Measurements from ENCODE around the gene GCSH. TPM values are rescaled to one million over a fixed set of nuclear protein-coding genes. Genes with fewer than 3 reads are reported as not detected.
A peak's percentile ranks its signal among the peaks of the same experiment; 100 is the strongest.

GCSH gene
- polyA plus RNA-seq, 1 of the 3 experiments (the other 2 are of a cell fraction) = 20.7 TPM

DNA sequence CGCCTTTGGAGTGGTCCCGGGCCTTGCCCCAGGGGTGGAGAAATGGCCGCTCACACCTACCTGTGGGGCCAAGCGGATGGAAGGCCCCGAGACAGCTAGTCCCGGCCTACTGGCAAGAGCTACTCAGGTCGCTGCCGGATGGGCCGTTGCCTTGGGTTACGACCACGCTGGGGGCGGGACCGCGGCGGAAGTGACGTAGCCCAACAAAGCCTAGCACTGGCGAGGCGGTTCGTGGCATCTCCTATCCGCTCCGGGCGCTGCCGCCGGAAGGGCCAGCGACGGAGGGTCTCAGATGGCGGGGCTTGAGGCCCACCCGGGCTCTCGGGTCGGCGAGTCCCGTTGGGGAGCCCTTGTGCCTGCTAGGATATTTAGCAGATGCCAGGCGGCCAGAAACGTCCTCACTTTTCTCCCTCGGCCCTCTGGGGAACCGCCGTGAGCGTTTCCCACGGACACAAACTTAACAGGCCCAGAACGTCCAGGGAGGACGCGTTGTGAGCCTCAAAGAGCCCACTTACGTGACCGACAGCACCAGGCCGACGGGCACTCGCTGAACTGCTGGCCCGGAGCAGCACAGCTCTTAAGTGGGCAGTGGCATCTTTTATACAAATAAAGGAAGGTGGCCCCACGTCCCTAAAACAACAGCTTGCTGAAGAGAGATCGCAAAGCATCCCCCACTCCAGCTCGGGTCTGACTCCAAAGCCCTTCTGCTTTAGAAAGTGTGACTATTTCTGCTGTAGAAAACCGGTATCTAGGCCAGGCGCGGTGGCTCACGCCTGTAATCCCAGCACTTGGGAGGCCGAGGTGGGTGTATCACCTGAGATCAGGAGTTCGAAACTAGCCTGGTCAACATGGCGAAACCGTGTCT is 18.9 kb downstream of the GCSH start, which contains the start of gene C16orf46 (continued):
- TF ChIP-seq TAF1 (IDR thresholded peaks at IDR 0.05; ENCODE audit: borderline replicate concordance, low read depth, low read length) = peak; percentile 47; the same call in 1 of the 2 replicates
- TF ChIP-seq PBX3 (IDR thresholded peaks at IDR 0.05) = no peak
- TF ChIP-seq, protein P1, sequence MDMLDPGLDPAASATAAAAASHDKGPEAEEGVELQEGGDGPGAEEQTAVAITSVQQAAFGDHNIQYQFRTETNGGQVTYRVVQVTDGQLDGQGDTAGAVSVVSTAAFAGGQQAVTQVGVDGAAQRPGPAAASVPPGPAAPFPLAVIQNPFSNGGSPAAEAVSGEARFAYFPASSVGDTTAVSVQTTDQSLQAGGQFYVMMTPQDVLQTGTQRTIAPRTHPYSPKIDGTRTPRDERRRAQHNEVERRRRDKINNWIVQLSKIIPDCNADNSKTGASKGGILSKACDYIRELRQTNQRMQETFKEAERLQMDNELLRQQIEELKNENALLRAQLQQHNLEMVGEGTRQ (IDR thresholded peaks at IDR 0.05; ENCODE audit: borderline replicate concordance, low read depth, low read length) = no peak
- TF ChIP-seq GABPA (IDR thresholded peaks at IDR 0.05; ENCODE audit: low read depth) = peak; percentile 86
- TF ChIP-seq RAD21 (IDR thresholded peaks at IDR 0.05; ENCODE audit: low read length) = no peak
- TF ChIP-seq FOSL2 (IDR thresholded peaks at IDR 0.05; ENCODE audit: borderline replicate concordance, low read depth) = 0 out of 2 replicates have a peak, but pooled peaks have one; percentile 2
- peak; percentile 82 for TF ChIP-seq MXI1 (IDR thresholded peaks at IDR 0.05; ENCODE audit: low read depth, low read length)
- peak; percentile 14; the same call in 1 of the 2 replicates for TF ChIP-seq FOXJ3 (CRISPR knock-in tag; IDR thresholded peaks at IDR 0.05)

DNA sequence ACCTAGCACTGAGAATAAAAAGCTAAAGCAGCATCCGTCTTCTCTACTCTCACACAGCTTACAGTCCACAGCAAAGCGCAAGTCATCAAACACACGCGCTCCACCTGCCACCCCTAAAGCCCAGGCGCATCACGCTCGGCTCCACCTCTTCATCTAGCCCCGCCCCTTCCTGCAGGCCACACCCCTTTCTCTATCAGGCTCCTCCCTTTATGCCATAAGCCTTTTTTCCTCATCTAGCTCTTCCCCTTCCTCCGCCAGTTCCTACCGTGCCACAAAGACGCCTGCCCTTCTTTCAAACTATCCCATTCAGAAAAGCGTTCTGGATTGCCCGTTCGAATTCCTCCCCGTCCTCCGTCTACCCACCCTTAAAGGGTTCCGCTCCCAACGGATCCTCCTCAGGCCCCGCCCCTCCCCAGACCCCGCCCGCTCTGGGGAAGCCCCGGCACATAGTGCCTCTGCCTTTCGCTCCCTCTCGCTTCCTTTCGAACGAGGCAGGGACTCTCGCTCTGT is 19.6 kb downstream of the GCSH start:
- Histone ChIP-seq H3F3A (replicated peaks; ENCODE audit: insufficient read depth) (peaks cover 8% of the 10 kb centered on the region), H2AFZ (ENCODE audit: low read depth) (peak overlapping the region; percentile 91), H3K4me1 (ENCODE audit: control insufficient read depth in 1 of 2, insufficient read depth in 2 of 2, low read depth in 1 of 2, low read length in 1 of 2) (peaks cover 0 to 8% of the 10 kb centered on the region in 2 experiments; a peak in 1 of 4 replicates), H3K9me3 (no peaks in the 10 kb centered on the region), H3K9ac (peak overlapping the region; percentile 92), H3K79me2 (ENCODE audit: insufficient read depth) (no peaks in the 10 kb centered on the region), H4K20me1 (ENCODE audit: insufficient read depth) (no peaks in the 10 kb centered on the region), H3K27ac (ENCODE audit: low read depth in 2 of 2, low read length in 1 of 2) (peak overlapping the region; percentile 91 to 93), H3K4me3 (ENCODE audit: low read depth in 2 of 2, low read length in 1 of 2) (peak overlapping the region; percentile 71 to 90), H3K36me3 (replicated peaks in 1 of 2; ENCODE audit: control insufficient read depth in 1 of 2, insufficient read depth in 2 of 2, low read length in 1 of 2) (peaks cover 0 to 2% of the 10 kb centered on the region in 2 experiments), H3K27me3 (ENCODE audit: insufficient read depth) (no peaks in the 10 kb centered on the region), H3K9me2 (no peaks in the 10 kb centered on the region), H3K4me2 (peak overlapping the region; percentile 87)
- peak; percentile 86 for DNase-seq
- TF ChIP-seq FOXJ3 (CRISPR knock-in tag; IDR thresholded peaks at IDR 0.05) (no peak), TAF1 (IDR thresholded peaks at IDR 0.05; ENCODE audit: borderline replicate concordance, low read depth, low read length) (peak; percentile 39; the same call in 1 of the 2 replicates), NRF1 (IDR thresholded peaks at IDR 0.05; ENCODE audit: low read depth, low read length) (peak; percentile 27; the same call in 1 of the 2 replicates), MXI1 (IDR thresholded peaks at IDR 0.05; ENCODE audit: low read depth, low read length) (peak; percentile 83), RAD21 (IDR thresholded peaks at IDR 0.05; ENCODE audit: low read length) (no peak)
- TF ChIP-seq, protein P2, sequence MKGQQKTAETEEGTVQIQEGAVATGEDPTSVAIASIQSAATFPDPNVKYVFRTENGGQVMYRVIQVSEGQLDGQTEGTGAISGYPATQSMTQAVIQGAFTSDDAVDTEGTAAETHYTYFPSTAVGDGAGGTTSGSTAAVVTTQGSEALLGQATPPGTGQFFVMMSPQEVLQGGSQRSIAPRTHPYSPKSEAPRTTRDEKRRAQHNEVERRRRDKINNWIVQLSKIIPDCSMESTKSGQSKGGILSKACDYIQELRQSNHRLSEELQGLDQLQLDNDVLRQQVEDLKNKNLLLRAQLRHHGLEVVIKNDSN (IDR thresholded peaks at IDR 0.05; ENCODE audit: borderline replicate concordance, low read depth) = no peak
- TF ChIP-seq, protein P3, sequence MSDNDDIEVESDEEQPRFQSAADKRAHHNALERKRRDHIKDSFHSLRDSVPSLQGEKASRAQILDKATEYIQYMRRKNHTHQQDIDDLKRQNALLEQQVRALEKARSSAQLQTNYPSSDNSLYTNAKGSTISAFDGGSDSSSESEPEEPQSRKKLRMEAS (IDR thresholded peaks at IDR 0.05; ENCODE audit: low read depth) = peak; percentile 86
- ChIA-PET CTCF (interaction anchor here (1.3 to 1.5 kb wide), 2 partner anchors 41 to 42 kb away, joined by 5 to 7 read pairs; partner anchors contain the start of gene ATMIN), POLR2A (interaction anchor here (0.7 to 1.3 kb wide), 5 partner anchors 42 to 341 kb away, joined by 3 to 5 read pairs (median 3); partner anchors contain the start of genes CENPN and CMC2)
- under 1% methylated on average over 20 of the region's 27 CpGs for WGBS (ENCODE audit: low lambda C conversion rate)

All from SK-N-SH (cell line).